ENCODE results near the gene ATXN2.

GRCh38 chr12:111503116-111503515, 96.0 kb downstream of the ATXN2 start:
- TF ChIP-seq CTCF (IDR thresholded peaks at IDR 0.05; ENCODE audit: low read length), result no peak
- TF ChIP-seq EZH2 (IDR thresholded peaks at IDR 0.05; ENCODE audit: borderline replicate concordance, low read length), result no peak
